Bronchial epithelial cell (primary cell): ENCODE measurements around the gene HSPA2. TPM values are rescaled to one million over a fixed set of nuclear protein-coding genes. Genes with fewer than 3 reads are reported as not detected.
"Not testable (repeated sequence)": the region's sequence is repeated elsewhere in the genome, so short reads cannot be mapped to it uniquely, and the experiment has no call there.

Source experiments
- DNase-seq: peaks from one replicate; pipeline ENCODE4 v3.0.0-alpha.2; 2010; ENCODE audit warnings: low read depth
- FAIRE-seq: peaks from 2 replicates; lab custom pipeline; 2011; peaks lifted over from hg19 to GRCh38; lab: Jason Lieb, UNC
- H3K27me3 ChIP-seq: 2 replicates; pipeline ENCODE4 v1.5.1; 2011; ENCODE audit warnings: low read length; ENCODE audit not compliant: control insufficient read depth, insufficient read depth
- H3K36me3 ChIP-seq: 2 replicates; pipeline ENCODE4 v1.5.1; 2011; ENCODE audit warnings: low read length; ENCODE audit not compliant: control insufficient read depth, insufficient read depth
- H3K4me3 ChIP-seq: 2 replicates; pipeline ENCODE4 v1.5.1; 2011; ENCODE audit warnings: mild to moderate bottlenecking, low read depth, low read length, control low read depth
- CTCF ChIP-seq: IDR thresholded peaks from 2 replicates; pipeline ENCODE4 v1.5.1; 2011; ENCODE audit warnings: mild to moderate bottlenecking, moderate library complexity, low read length, control low read depth, inconsistent platforms; ENCODE audit not compliant: insufficient read depth, severe bottlenecking
- total RNA-seq: library from RNA; depleted of rRNA; stranded (reverse); fragments of >200 nt; gene quantifications from 2 replicates; pipeline ENCODE4 v1.2.1, GENCODE V29; 2014

The HSPA2 gene
- total RNA-seq, 1 donor from 2014 or later, result 1.6 TPM

- FAIRE-seq (no peak), DNase-seq (no peak)
- H3K4me3 ChIP-seq, result no peak overlapping the region
- no peaks in the 10 kb centered on the region for H3K36me3 ChIP-seq
- TF ChIP-seq CTCF, result no peak
- no peaks in the 10 kb centered on the region for H3K27me3 ChIP-seq
Measured at GRCh38 chr14:64509036-64509435, 31.5 kb upstream of the HSPA2 start.

GRCh38 chr14:64510825-64511671, 29.5 kb upstream of the HSPA2 start:
- TF ChIP-seq CTCF, result peak; percentile 81
- Histone ChIP-seq H3K36me3 (no peaks in the 10 kb centered on the region), H3K27me3 (no peaks in the 10 kb centered on the region), H3K4me3 (no peak overlapping the region)
- DNase-seq, result peak; percentile 72
- peak; percentile 28 for FAIRE-seq

- no peak for FAIRE-seq
- no peak for TF ChIP-seq CTCF
- DNase-seq, result no peak
Measured at GRCh38 chr14:64513271-64513670, 27.3 kb upstream of the HSPA2 start.

GRCh38 chr14:64515053-64515452, 25.5 kb upstream of the HSPA2 start:
- DNase-seq (no peak), FAIRE-seq (no peak)
- no peak overlapping the region for H3K4me3 ChIP-seq
- H3K27me3 ChIP-seq, result no peaks in the 10 kb centered on the region
- no peak for TF ChIP-seq CTCF
- no peaks in the 10 kb centered on the region for H3K36me3 ChIP-seq

More at GRCh38 chr14:64513271-64513670, 27.3 kb upstream of the HSPA2 start:
- H3K36me3 ChIP-seq, result no peaks in the 10 kb centered on the region
- no peaks in the 10 kb centered on the region for H3K27me3 ChIP-seq
- no peak overlapping the region for H3K4me3 ChIP-seq

GRCh38 chr14:64516969-64517368, 23.6 kb upstream of the HSPA2 start:
- peaks cover 3% of the 10 kb centered on the region for H3K36me3 ChIP-seq
- no peaks in the 10 kb centered on the region for H3K27me3 ChIP-seq
- TF ChIP-seq CTCF, result no peak
- DNase-seq, result no peak
- no peak overlapping the region for H3K4me3 ChIP-seq
- FAIRE-seq, result no peak

GRCh38 chr14:64517667-64518066, 22.9 kb upstream of the HSPA2 start:
- H3K27me3 ChIP-seq, FAIRE-seq, DNase-seq, H3K36me3 ChIP-seq, H3K4me3 ChIP-seq: not testable (repeated sequence)
